RWPE2 (cell line): ENCODE results near the gene PSME4.

Experiments used
- ATAC-seq: fragments of 200-7000 bp; cut with Tn5 transposase; 3 replicates; pipeline ENCODE4 v1.9.1; 2021; ENCODE audit warnings: low read depth
- DNase-seq: peaks from one replicate; pipeline ENCODE4 v3.0.0-alpha.2; 2020; ENCODE audit warnings: low spot score
- H3K27ac ChIP-seq: fragments of 450-650 bp; 2 replicates; pipeline ENCODE4 v1.5.1; 2017; ENCODE audit warnings: mild to moderate bottlenecking; ENCODE audit not compliant: poor library complexity, severe bottlenecking
- H3K27me3 ChIP-seq: fragments of 250-450 bp; sonication (Bioruptor Pico); 2 replicates; pipeline ENCODE4 v1.5.1; 2021; ENCODE audit warnings: mild to moderate bottlenecking, moderate library complexity; ENCODE audit not compliant: insufficient read depth, poor library complexity, severe bottlenecking
- H3K36me3 ChIP-seq: fragments of 250-450 bp; sonication (Bioruptor Pico); 2 replicates; pipeline ENCODE4 v1.5.1; 2020; ENCODE audit warnings: low read depth, mild to moderate bottlenecking, moderate library complexity
- H3K4me1 ChIP-seq: fragments of 250-450 bp; sonication (Bioruptor Pico); 2 replicates; pipeline ENCODE4 v1.5.1; 2021; ENCODE audit warnings: mild to moderate bottlenecking, moderate library complexity; ENCODE audit not compliant: insufficient read depth, poor library complexity, severe bottlenecking
- H3K4me3 ChIP-seq: fragments of 250-450 bp; sonication (Bioruptor Pico); 2 replicates; pipeline ENCODE4 v1.5.1; 2021; ENCODE audit warnings: mild to moderate bottlenecking, moderate library complexity; ENCODE audit not compliant: severe bottlenecking
- H3K9me3 ChIP-seq: fragments of 250-450 bp; sonication (Bioruptor Pico); 2 replicates; pipeline ENCODE4 v1.5.1; 2021; ENCODE audit warnings: mild to moderate bottlenecking, moderate library complexity; ENCODE audit not compliant: severe bottlenecking
- TF ChIP-seq, protein P1 (sequence below): fragments of 450-650 bp; IDR thresholded peaks from one replicate; pipeline ENCODE4 v1.5.1; 2017; ENCODE audit warnings: mild to moderate bottlenecking, moderate library complexity; ENCODE audit not compliant: poor library complexity, severe bottlenecking

The PSME4 gene

DNA sequence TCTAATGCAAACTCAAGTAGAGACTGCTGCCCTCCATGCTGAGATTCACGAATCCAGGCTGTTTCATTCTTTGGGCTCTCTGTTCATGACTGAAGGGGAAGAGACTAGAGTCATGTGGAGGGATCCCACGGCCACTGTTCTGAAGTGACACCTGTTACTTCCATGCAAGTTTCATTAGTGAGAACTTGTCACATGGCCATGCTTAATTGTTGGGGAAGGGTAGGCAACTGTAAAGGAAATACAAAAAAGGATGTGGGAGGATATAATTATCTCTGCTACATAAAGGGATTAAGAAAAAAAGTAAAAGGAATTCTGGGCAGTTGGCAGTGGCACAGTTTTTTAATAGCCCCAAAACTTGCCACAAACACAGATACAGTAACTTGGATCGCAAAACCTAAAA lies 28.0 kb upstream of the PSME4 start:
- H3K36me3 ChIP-seq, result no peaks in the 10 kb centered on the region
- H3K27me3 ChIP-seq, result no peaks in the 10 kb centered on the region
- no peak overlapping the region for H3K4me3 ChIP-seq
- TF ChIP-seq, protein P1, sequence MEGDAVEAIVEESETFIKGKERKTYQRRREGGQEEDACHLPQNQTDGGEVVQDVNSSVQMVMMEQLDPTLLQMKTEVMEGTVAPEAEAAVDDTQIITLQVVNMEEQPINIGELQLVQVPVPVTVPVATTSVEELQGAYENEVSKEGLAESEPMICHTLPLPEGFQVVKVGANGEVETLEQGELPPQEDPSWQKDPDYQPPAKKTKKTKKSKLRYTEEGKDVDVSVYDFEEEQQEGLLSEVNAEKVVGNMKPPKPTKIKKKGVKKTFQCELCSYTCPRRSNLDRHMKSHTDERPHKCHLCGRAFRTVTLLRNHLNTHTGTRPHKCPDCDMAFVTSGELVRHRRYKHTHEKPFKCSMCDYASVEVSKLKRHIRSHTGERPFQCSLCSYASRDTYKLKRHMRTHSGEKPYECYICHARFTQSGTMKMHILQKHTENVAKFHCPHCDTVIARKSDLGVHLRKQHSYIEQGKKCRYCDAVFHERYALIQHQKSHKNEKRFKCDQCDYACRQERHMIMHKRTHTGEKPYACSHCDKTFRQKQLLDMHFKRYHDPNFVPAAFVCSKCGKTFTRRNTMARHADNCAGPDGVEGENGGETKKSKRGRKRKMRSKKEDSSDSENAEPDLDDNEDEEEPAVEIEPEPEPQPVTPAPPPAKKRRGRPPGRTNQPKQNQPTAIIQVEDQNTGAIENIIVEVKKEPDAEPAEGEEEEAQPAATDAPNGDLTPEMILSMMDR, result no peak
- H3K9me3 ChIP-seq, result no peaks in the 10 kb centered on the region
- no peaks in the 10 kb centered on the region for H3K4me1 ChIP-seq
- DNase-seq, result no peak
- no peak overlapping the region for H3K27ac ChIP-seq
- ATAC-seq, result no peak

DNA sequence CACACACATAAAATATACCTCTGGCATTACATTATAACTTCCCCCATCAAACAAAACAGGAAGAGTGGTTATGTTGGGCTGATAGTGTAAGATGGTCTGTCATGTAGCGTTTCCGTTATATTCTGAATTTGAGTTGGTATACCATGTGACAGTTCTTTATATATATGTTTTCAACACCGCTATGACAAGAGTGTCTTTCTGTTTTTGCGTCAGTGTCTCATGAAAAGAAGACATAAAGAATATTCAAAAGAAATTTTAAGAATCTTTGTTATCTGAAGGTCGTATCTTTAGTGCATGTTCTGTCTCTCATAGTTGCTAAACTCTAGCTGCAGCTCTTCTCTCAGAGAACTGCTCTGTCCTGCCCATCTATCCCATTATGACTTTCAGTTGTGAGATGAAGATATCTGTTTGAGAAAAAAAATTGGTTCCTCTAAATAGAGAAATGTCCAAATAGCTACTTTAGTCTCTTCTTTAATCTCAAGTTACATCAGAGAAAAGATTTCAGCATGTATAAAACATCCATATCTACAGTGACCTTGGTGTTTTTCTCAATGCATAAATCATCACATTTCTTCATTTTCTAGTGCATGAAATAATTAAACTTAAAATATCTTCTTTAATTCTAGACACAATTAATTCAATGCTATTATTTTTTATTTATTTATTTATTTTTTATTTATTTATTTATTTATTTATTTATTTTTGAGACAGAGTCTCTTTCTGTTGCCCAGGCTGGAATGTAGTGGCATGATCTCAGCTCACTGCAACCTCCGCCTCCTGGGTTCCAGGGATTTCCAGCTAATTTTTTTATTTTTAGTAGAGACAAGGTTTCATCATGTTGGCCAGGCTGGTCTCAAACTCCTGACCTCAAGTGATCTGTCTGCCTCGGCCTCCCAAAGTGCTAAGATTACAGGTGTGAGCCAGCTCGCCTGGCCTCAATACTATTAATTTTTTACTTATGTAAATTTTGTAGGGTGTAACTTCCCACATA lies 24.3 kb upstream of the PSME4 start:
- TF ChIP-seq, protein P1, result no peak
- Histone ChIP-seq H3K4me3 (no peak overlapping the region), H3K27ac (no peak overlapping the region), H3K36me3 (no peaks in the 10 kb centered on the region), H3K9me3 (no peaks in the 10 kb centered on the region), H3K4me1 (no peaks in the 10 kb centered on the region), H3K27me3 (no peaks in the 10 kb centered on the region)
- no peak for ATAC-seq
- DNase-seq, result no peak

DNA sequence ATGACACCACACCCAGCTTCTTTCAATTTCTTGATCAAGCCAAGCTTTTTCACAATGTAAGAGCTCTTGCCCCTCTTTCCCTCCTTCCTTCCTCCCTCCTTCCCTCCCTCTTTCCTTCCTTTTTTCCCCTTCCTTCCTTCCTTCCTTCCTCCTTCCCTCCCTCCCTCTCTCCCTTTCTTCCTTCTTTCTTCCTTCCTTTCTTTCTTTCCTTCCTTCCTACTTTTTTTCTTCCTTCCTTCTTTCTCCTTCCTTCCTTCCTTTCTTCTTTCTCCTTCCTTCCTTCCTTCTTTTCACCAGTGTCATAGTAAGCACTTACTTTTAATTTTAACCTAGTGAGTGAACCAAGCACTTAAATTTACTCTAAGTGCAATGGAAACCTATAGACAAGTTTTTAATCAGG lies 21.2 kb upstream of the PSME4 start:
- TF ChIP-seq, protein P1, result no peak
- Histone ChIP-seq H3K27ac (no peak overlapping the region), H3K9me3 (no peaks in the 10 kb centered on the region), H3K36me3 (no peaks in the 10 kb centered on the region), H3K4me3 (no peak overlapping the region), H3K27me3 (no peaks in the 10 kb centered on the region), H3K4me1 (peaks cover 11% of the 10 kb centered on the region)
- DNase-seq (no peak), ATAC-seq (no peak)

DNA sequence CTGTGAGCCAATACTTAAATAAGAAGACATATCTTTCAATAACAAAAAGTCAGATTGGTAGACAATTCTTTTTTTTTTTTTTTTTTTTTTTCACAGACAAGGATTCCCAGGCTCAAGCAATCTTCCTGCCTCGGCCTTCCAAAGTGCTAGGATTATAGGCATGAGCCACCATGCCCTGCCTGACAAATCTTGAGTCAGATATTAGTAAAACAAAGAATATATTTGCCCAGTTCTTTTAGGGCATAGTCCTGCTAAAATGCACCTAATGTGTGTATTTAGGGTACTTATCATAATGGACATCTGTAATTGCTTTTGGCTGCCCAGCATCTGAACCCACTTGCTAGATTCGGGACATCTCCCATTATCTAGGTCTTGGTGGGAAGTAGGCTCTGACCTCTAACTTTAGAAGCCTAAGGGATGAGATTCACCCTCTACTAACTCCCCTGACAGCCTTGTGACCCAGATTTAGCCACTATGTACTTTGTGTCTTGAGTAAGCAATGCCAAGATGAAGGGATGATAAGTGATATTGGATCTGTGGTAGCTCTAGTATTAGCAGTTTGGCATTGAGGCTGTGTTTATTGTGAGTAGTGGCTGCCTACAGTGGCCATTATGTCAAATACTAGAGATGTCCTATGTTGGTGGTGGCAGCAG lies 18.5 kb upstream of the PSME4 start:
- ATAC-seq (no peak), DNase-seq (no peak)
- TF ChIP-seq, protein P1, result no peak
- no peaks in the 10 kb centered on the region for H3K9me3 ChIP-seq
- no peaks in the 10 kb centered on the region for H3K27me3 ChIP-seq
- H3K4me3 ChIP-seq, result no peak overlapping the region
- H3K27ac ChIP-seq, result no peak overlapping the region
- H3K4me1 ChIP-seq, result peaks cover 12% of the 10 kb centered on the region
- no peaks in the 10 kb centered on the region for H3K36me3 ChIP-seq
